GM12878 (cell line): ENCODE data around the gene SETD9. TPM values are rescaled to one million over a fixed set of nuclear protein-coding genes. Genes with fewer than 3 reads are reported as not detected.

ENCODE experiments used
- ATAC-seq: fragments of 200-7000 bp; cut with Tn5 transposase; 3 replicates; pipeline ENCODE4 v1.9.1; 2020; ENCODE audit warnings: mild to moderate bottlenecking, moderate library complexity
- BruUV-seq: library from RNA; stranded (reverse); fragments of 400-500 nt; replicated peaks from 2 replicates; lab custom pipeline; 2021; lab: Mats Ljungman, UMichigan
- CTCF ChIA-PET: fragments of 300-600 bp; sonication (Branson Sonifier 250); formaldehyde crosslinking; extraction: SDS; loops from one replicate; lab custom pipeline; 2021; ENCODE audit warnings: inconsistent platforms; lab: Yijun Ruan, JAX
- POLR2A ChIA-PET: fragments of 350-600 bp; formaldehyde crosslinking; extraction: SDS; loops from one replicate; lab custom pipeline; 2021; ENCODE audit warnings: inconsistent platforms; lab: Charles Lee
- RAD21 ChIA-PET: fragments of 300-600 bp; sonication (Branson Sonifier 250); formaldehyde crosslinking; loops from one replicate; lab custom pipeline; 2023; ENCODE audit warnings: antibody characterized with exemption; ENCODE audit not compliant: unreplicated experiment; lab: Charles Lee
- SMC1A ChIA-PET: fragments of 300-600 bp; sonication (Branson Sonifier 250); formaldehyde crosslinking; loops from one replicate; lab custom pipeline; 2023; ENCODE audit not compliant: unreplicated experiment, uncharacterized antibody; lab: Charles Lee
- DNase-seq: peaks from one replicate; pipeline ENCODE4 v3.0.0-alpha.2; 2011; ENCODE audit warnings: low read depth, low spot score
- FAIRE-seq: peaks from 3 replicates; lab custom pipeline; 2011; peaks lifted over from hg19 to GRCh38; lab: Jason Lieb, UNC
- H2AFZ ChIP-seq: 2 replicates; pipeline ENCODE4 v1.6.0; 2011; ENCODE audit warnings: low read depth, low read length, control low read depth; ENCODE audit not compliant: control insufficient read depth
- H3K27ac ChIP-seq: 2 replicates; pipeline ENCODE4 v1.5.1; 2011; ENCODE audit warnings: control low read depth; ENCODE audit not compliant: control insufficient read depth, insufficient read depth
- H3K27me3 ChIP-seq, 2 experiments: replicated peaks in 1 of 2; 2 replicates each; pipeline versions ENCODE4 v1.6.0 to v1.6.1; 2011; ENCODE audit warnings: low read length in 1 of 2; ENCODE audit not compliant: control insufficient read depth in 2 of 2, insufficient read depth in 2 of 2
- H3K36me3 ChIP-seq, 2 experiments: 2 replicates each; pipeline ENCODE4 v1.5.1; 2011; ENCODE audit warnings: low read length in 1 of 2; ENCODE audit not compliant: control insufficient read depth in 2 of 2, insufficient read depth in 2 of 2
- H3K4me1 ChIP-seq: 2 replicates; pipeline ENCODE4 v1.6.1; 2011; ENCODE audit warnings: mild to moderate bottlenecking, low read length, moderate library complexity, mixed read lengths; ENCODE audit not compliant: control insufficient read depth, insufficient read depth
- H3K4me2 ChIP-seq: 2 replicates; pipeline ENCODE4 v1.6.0; 2011; ENCODE audit warnings: control low read depth; ENCODE audit not compliant: control insufficient read depth, insufficient read depth
- H3K4me3 ChIP-seq: fragments of 200-600 bp; sonication (generic); 2 replicates; pipeline ENCODE4 v1.5.1; 2016
- H3K79me2 ChIP-seq: 2 replicates; pipeline ENCODE4 v1.6.0; 2011; ENCODE audit warnings: low read length; ENCODE audit not compliant: control insufficient read depth, insufficient read depth
- H3K9ac ChIP-seq: 2 replicates; pipeline ENCODE4 v1.8.0; 2011; ENCODE audit warnings: low read length, control low read depth, mixed read lengths; ENCODE audit not compliant: control insufficient read depth, insufficient read depth
- H3K9me3 ChIP-seq: replicated peaks from 3 replicates; pipeline ENCODE4 v1.5.1; 2011; ENCODE audit warnings: mild to moderate bottlenecking, low read length; ENCODE audit not compliant: control insufficient read depth, insufficient read depth
- H4K20me1 ChIP-seq: 2 replicates; pipeline ENCODE4 v1.6.0; 2011; ENCODE audit not compliant: control insufficient read depth, insufficient read depth
- BACH1 ChIP-seq: fragments of 450-650 bp; IDR thresholded peaks from 2 replicates; pipeline ENCODE4 v1.6.1; 2017; ENCODE audit warnings: mild to moderate bottlenecking, borderline replicate concordance
- EZH2 ChIP-seq: IDR thresholded peaks from 2 replicates; pipeline ENCODE4 v1.6.1; 2012; ENCODE audit warnings: low read depth, mild to moderate bottlenecking, control low read depth, inconsistent platforms, low read length, borderline replicate concordance; ENCODE audit not compliant: control insufficient read depth
- FOXK2 ChIP-seq: fragments of 450-650 bp; IDR thresholded peaks from 2 replicates; pipeline ENCODE4 v1.6.1; 2017; ENCODE audit warnings: mild to moderate bottlenecking, moderate library complexity
- IKZF1 ChIP-seq: fragments of 450-650 bp; conservative IDR thresholded peaks from 2 replicates; pipeline ENCODE4 v1.6.1; 2017; ENCODE audit warnings: antibody characterized with exemption, mild to moderate bottlenecking
- NR2C2 ChIP-seq: IDR thresholded peaks from 2 replicates; pipeline ENCODE4 v1.6.1; 2011; ENCODE audit warnings: borderline replicate concordance, low read depth; ENCODE audit not compliant: control insufficient read depth, insufficient read length
- NR2F1 ChIP-seq: fragments of 450-650 bp; conservative IDR thresholded peaks from 2 replicates; pipeline ENCODE4 v1.6.1; 2017; ENCODE audit warnings: mild to moderate bottlenecking
- PAX5 ChIP-seq: IDR thresholded peaks from 2 replicates; pipeline ENCODE4 v1.6.1; 2011; ENCODE audit warnings: low read depth, low read length, borderline replicate concordance
- POLR2A ChIP-seq: IDR thresholded peaks from 2 replicates; pipeline ENCODE4 v1.6.1; 2011; ENCODE audit warnings: low read depth, mild to moderate bottlenecking, low read length
- SREBF2 ChIP-seq: IDR thresholded peaks from 2 replicates; pipeline ENCODE4 v1.6.1; 2012; ENCODE audit warnings: mild to moderate bottlenecking, low read length
- STAT1 ChIP-seq: fragments of 450-650 bp; conservative IDR thresholded peaks from 2 replicates; pipeline ENCODE4 v1.6.1; 2014; ENCODE audit warnings: antibody characterized with exemption, mild to moderate bottlenecking
- TBL1XR1 ChIP-seq: IDR thresholded peaks from 2 replicates; pipeline ENCODE4 v1.6.1; 2012; ENCODE audit warnings: low read depth, low read length, improper control_type of control experiment
- WGBS: methylation state at CpG from one replicate; pipeline ENCODE4 v1.1.6; 2016; ENCODE audit warnings: low lambda C conversion rate; ENCODE audit not compliant: insufficient replicate concordance, insufficient coverage; ENCODE audit errors: missing lambda C conversion rate; 5-methylcytosine and 5-hydroxymethylcytosine counted together
- in situ Hi-C: fragments of 300-500 bp; cut with MboI; formaldehyde crosslinking; loops from 9 replicates; pipeline ENCODE4 v1.14.3; 2018; ENCODE audit warnings: mixed read lengths
- intact Hi-C: fragments of 100-400 bp; cut with micrococcal nuclease; formaldehyde crosslinking; loops from one replicate; pipeline ENCODE4 v1.14.2; 2022; ENCODE audit not compliant: unreplicated experiment
- polyA plus RNA-seq, 11 experiments: library from polyadenylated mRNA; depleted of rRNA in 4 of 11; unstranded in 6 of 11; stranded (reverse) in 5 of 11; fragments of >200 nt; fragmentation: Nextera tagmentation in 4 of 11; fragmentation: Illumina TruSeq in 1 of 11; extraction: Ambion mirVana in 4 of 11; extraction: Trizol in 1 of 11; gene quantifications; 1 replicate in 1 of 11; 2 replicates in 10 of 11; pipeline versions ENCODE4 v1.2.1 to v1.2.3, GENCODE V29; 2011 to 2016; ENCODE audit warnings: inconsistent platforms in 2 of 11, missing spikeins in 2 of 11, low read depth in 1 of 11
- total RNA-seq, 4 experiments: library from RNA; depleted of rRNA in 3 of 4; stranded (reverse); fragments of >200 nt in 3 of 4; fragmentation: Illumina TruSeq in 1 of 4; extraction: Trizol in 1 of 4; gene quantifications; 2 replicates each; pipeline versions ENCODE4 v1.2.1 to v1.2.3, GENCODE V29; 2013 to 2021
- TF ChIP-seq, protein P1 (sequence below): fragments of 450-650 bp; IDR thresholded peaks from 2 replicates; pipeline ENCODE4 v1.6.1; 2017; ENCODE audit warnings: borderline replicate concordance
- TF ChIP-seq, protein P2 (sequence below): fragments of 450-650 bp; IDR thresholded peaks from 2 replicates; pipeline ENCODE4 v1.6.1; 2018; ENCODE audit warnings: borderline replicate concordance, mild to moderate bottlenecking; ENCODE audit not compliant: partially characterized antibody

SETD9 gene
- total and polyA plus RNA-seq, 10 of the 15 experiments (the other 5 are each of a cell fraction or from before 2014, with no cell fraction given), result 8.7 to 17.8 (median 12.6) TPM

GRCh38 chr5:56861893-56862485 is 47.4 kb upstream of the SETD9 start:
- H4K20me1 ChIP-seq, result no peaks in the 10 kb centered on the region
- H3K4me3 ChIP-seq, result no peak overlapping the region
- ChIA-PET SMC1A (interaction anchor here (0.7 to 1.7 kb wide), 5 partner anchors 8 to 525 kb away, joined by 3 to 7 read pairs (median 3); no protein-coding TSS in a partner anchor), POLR2A (interaction anchor here (0.7 kb wide), 3 partner anchors 12 to 533 kb away, joined by 4 to 8 read pairs (median 5); no protein-coding TSS in a partner anchor), CTCF (interaction anchor here (0.8 to 1.4 kb wide), 3 partner anchors 7 to 591 kb away, joined by 3 to 5 read pairs (median 4); no protein-coding TSS in a partner anchor), RAD21 (interaction anchor here (0.9 kb wide), 1 partner anchor 596 kb away, joined by 4 read pairs; no protein-coding TSS in a partner anchor)
- intact Hi-C loops, result no loop called here
- no peaks in the 10 kb centered on the region for H3K4me1 ChIP-seq
- BruUV-seq, result no TSS peak
- H3K9me3 ChIP-seq, result no peaks in the 10 kb centered on the region; the same call in 2 of the 3 replicates
- H3K9ac ChIP-seq, result no peak overlapping the region
- no peak for FAIRE-seq
- TF ChIP-seq, protein P1, sequence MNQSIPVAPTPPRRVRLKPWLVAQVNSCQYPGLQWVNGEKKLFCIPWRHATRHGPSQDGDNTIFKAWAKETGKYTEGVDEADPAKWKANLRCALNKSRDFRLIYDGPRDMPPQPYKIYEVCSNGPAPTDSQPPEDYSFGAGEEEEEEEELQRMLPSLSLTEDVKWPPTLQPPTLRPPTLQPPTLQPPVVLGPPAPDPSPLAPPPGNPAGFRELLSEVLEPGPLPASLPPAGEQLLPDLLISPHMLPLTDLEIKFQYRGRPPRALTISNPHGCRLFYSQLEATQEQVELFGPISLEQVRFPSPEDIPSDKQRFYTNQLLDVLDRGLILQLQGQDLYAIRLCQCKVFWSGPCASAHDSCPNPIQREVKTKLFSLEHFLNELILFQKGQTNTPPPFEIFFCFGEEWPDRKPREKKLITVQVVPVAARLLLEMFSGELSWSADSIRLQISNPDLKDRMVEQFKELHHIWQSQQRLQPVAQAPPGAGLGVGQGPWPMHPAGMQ, result no peak
- in situ Hi-C loops, result no loop called here
- H3K27ac ChIP-seq, result no peak overlapping the region
- H3K27me3 ChIP-seq, result no peaks in the 10 kb centered on the region
- no peaks in the 10 kb centered on the region for H3K79me2 ChIP-seq
- no peak for DNase-seq
- 97% methylated on average over 4 of the region's 4 CpGs for WGBS
- H2AFZ ChIP-seq, result no peak overlapping the region
- H3K4me2 ChIP-seq, result no peak overlapping the region
- ATAC-seq, result no peak
- H3K36me3 ChIP-seq, result peaks cover 0 to 6% of the 10 kb centered on the region in 2 experiments

DNA sequence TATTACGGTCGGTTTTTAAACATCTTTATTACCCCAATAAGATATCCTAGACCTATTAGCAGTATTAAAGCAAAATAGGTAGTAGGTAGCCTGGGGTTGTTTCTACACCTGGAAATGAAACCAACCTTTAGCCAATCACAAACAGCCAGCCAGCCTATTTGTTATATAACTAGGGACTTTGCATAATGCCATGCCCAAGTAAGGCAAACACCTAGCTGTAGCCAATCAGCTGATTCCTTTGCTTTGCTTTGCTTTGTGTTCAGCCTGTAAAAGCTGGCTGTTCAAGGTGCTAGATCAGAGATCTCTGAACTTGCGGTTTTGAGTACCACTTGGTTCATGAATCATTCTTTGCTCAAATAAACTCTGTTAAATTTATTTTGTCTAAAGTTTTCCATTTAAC is 46.5 kb upstream of the SETD9 start:
- 96% methylated on average over 3 of the region's 3 CpGs for WGBS
- Histone ChIP-seq H3K4me3 (no peak overlapping the region), H3K79me2 (no peaks in the 10 kb centered on the region), H3K4me2 (no peak overlapping the region), H3K9ac (no peak overlapping the region), H2AFZ (no peak overlapping the region), H3K4me1 (no peaks in the 10 kb centered on the region), H3K27me3 (no peaks in the 10 kb centered on the region), H3K27ac (no peak overlapping the region), H3K9me3 (no peaks in the 10 kb centered on the region; the same call in 2 of the 3 replicates), H4K20me1 (no peaks in the 10 kb centered on the region), H3K36me3 (peaks cover 0 to 4% of the 10 kb centered on the region in 2 experiments)
- ChIA-PET SMC1A (interaction anchor here (0.8 to 1.2 kb wide), 3 partner anchors 9 to 24 kb away, joined by 3 to 4 read pairs (median 3); no protein-coding TSS in a partner anchor), POLR2A (no interaction called here), CTCF (interaction anchor here (0.8 to 1.1 kb wide), 2 partner anchors 24 to 592 kb away, joined by 3 read pairs; no protein-coding TSS in a partner anchor), RAD21 (no interaction called here)
- intact Hi-C loops (no loop called here), in situ Hi-C loops (no loop called here)
- BruUV-seq, result no TSS peak
- no peak for DNase-seq
- no peak for FAIRE-seq
- ATAC-seq, result no peak
- no peak for TF ChIP-seq POLR2A
- no peak for TF ChIP-seq BACH1
- no peak for TF ChIP-seq STAT1
- no peak for TF ChIP-seq IKZF1
- TF ChIP-seq PAX5, result no peak
- TF ChIP-seq TBL1XR1, result no peak
- TF ChIP-seq, protein P2, sequence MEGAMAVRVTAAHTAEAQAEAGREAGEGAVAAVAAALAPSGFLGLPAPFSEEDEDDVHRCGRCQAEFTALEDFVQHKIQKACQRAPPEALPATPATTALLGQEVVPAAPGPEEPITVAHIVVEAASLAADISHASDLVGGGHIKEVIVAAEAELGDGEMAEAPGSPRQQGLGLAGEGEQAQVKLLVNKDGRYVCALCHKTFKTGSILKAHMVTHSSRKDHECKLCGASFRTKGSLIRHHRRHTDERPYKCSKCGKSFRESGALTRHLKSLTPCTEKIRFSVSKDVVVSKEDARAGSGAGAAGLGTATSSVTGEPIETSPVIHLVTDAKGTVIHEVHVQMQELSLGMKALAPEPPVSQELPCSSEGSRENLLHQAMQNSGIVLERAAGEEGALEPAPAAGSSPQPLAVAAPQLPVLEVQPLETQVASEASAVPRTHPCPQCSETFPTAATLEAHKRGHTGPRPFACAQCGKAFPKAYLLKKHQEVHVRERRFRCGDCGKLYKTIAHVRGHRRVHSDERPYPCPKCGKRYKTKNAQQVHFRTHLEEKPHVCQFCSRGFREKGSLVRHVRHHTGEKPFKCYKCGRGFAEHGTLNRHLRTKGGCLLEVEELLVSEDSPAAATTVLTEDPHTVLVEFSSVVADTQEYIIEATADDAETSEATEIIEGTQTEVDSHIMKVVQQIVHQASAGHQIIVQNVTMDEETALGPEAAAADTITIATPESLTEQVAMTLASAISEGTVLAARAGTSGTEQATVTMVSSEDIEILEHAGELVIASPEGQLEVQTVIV, result no peak
- TF ChIP-seq SREBF2, result no peak
- TF ChIP-seq EZH2, result no peak
- TF ChIP-seq NR2C2, result no peak
- TF ChIP-seq NR2F1, result no peak
- TF ChIP-seq FOXK2, result no peak
